HG02642 (cell line): ENCODE measurements around the gene BST1.
"Not testable (repeated sequence)": the region's sequence is repeated elsewhere in the genome, so short reads cannot be mapped to it uniquely, and the experiment has no call there.

Experiments
- ATAC-seq: cut with Tn5 transposase; IDR thresholded peaks from one replicate; pipeline ENCODE4 v1.9.1; 2021; ENCODE audit warnings: mild to moderate bottlenecking; ENCODE audit not compliant: unreplicated experiment, poor library complexity

Gene BST1

GRCh38 chr4:15740764-15741404 lies 38.0 kb downstream of the BST1 start:
- no peak for ATAC-seq

GRCh38 chr4:15742083-15742582 lies 39.3 kb downstream of the BST1 start:
- no peak for ATAC-seq

- ATAC-seq: no peak
Measured at GRCh38 chr4:15742637-15743036, 39.8 kb downstream of the BST1 start.

GRCh38 chr4:15744016-15744545 lies 41.2 kb downstream of the BST1 start:
- ATAC-seq: no peak

GRCh38 chr4:15746110-15746509 lies 43.2 kb downstream of the BST1 start:
- no peak for ATAC-seq

GRCh38 chr4:15749001-15749400 lies 46.1 kb downstream of the BST1 start:
- no peak for ATAC-seq

GRCh38 chr4:15751153-15751552 lies 48.3 kb downstream of the BST1 start:
- ATAC-seq: no peak

- ATAC-seq: no peak
Measured at GRCh38 chr4:15753081-15753480, 50.2 kb downstream of the BST1 start.

- no peak for ATAC-seq
Measured at GRCh38 chr4:15753786-15754185, 50.9 kb downstream of the BST1 start.

GRCh38 chr4:15754323-15754722 lies 51.5 kb downstream of the BST1 start:
- no peak for ATAC-seq

- peak; percentile 18 for ATAC-seq
Measured at GRCh38 chr4:15755321-15756155, 52.7 kb downstream of the BST1 start.

- peak; percentile 85 for ATAC-seq
Measured at GRCh38 chr4:15756361-15756861, 53.5 kb downstream of the BST1 start.

GRCh38 chr4:15757054-15757453 lies 54.2 kb downstream of the BST1 start:
- ATAC-seq: no peak

GRCh38 chr4:15758294-15758693 lies 55.4 kb downstream of the BST1 start:
- ATAC-seq: no peak

GRCh38 chr4:15762460-15762859 lies 59.6 kb downstream of the BST1 start:
- not testable (repeated sequence) for ATAC-seq

- ATAC-seq: no peak
Measured at GRCh38 chr4:15765391-15765790, 62.5 kb downstream of the BST1 start.

- ATAC-seq: peak; percentile 68
Measured at GRCh38 chr4:15765910-15766697, 63.2 kb downstream of the BST1 start.

- ATAC-seq: no peak
Measured at GRCh38 chr4:15766821-15767220, 64.0 kb downstream of the BST1 start.

- ATAC-seq: no peak
Measured at GRCh38 chr4:15769202-15769601, 66.3 kb downstream of the BST1 start.
